C4-2B (cell line): ENCODE results near the gene CEP131.

Experiments used
- ZFX ChIP-seq: fragments of 450-650 bp; IDR thresholded peaks from 2 replicates; pipeline ENCODE4 v1.6.1; 2017
- TF ChIP-seq, protein P1 (sequence below): fragments of 450-650 bp; conservative IDR thresholded peaks from 2 replicates; pipeline ENCODE4 v1.5.1; 2017; ENCODE audit warnings: mild to moderate bottlenecking

DNA sequence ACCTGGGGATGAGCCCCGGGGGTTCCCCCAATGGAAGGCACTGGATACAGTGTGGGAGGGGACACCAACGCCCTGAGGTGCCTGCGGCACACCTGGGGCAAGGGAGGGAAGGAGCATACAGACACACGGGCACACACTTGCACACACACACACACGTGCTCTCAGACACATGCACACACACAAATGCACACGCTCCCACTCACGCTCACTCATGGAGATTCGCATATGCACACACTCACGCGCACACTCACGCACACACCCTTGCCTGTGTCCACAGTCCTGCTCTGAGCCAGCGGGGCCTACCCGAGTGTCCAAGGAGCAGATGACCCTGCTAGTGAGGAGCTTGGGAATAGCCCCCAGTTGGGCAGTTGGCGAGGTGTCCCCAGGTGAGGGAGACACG is 74.2 kb downstream of the CEP131 start:
- TF ChIP-seq, protein P1, sequence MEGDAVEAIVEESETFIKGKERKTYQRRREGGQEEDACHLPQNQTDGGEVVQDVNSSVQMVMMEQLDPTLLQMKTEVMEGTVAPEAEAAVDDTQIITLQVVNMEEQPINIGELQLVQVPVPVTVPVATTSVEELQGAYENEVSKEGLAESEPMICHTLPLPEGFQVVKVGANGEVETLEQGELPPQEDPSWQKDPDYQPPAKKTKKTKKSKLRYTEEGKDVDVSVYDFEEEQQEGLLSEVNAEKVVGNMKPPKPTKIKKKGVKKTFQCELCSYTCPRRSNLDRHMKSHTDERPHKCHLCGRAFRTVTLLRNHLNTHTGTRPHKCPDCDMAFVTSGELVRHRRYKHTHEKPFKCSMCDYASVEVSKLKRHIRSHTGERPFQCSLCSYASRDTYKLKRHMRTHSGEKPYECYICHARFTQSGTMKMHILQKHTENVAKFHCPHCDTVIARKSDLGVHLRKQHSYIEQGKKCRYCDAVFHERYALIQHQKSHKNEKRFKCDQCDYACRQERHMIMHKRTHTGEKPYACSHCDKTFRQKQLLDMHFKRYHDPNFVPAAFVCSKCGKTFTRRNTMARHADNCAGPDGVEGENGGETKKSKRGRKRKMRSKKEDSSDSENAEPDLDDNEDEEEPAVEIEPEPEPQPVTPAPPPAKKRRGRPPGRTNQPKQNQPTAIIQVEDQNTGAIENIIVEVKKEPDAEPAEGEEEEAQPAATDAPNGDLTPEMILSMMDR: no peak
- no peak for TF ChIP-seq ZFX
